IMR-90 (cell line): Measurements from ENCODE around the gene GATA5. TPM values are rescaled to one million over a fixed set of nuclear protein-coding genes. Genes with fewer than 3 reads are reported as not detected.

Experiments used
- ATAC-seq: fragments of 200-7000 bp; cut with Tn5 transposase; 2 replicates; pipeline ENCODE4 v1.9.1; 2020; ENCODE audit warnings: low read depth, mild to moderate bottlenecking, moderate library complexity
- BruUV-seq: library from RNA; stranded (reverse); fragments of 400-500 nt; replicated peaks from 2 replicates; lab custom pipeline; 2021; lab: Mats Ljungman, UMichigan
- CTCF ChIA-PET: fragments of 300-600 bp; formaldehyde crosslinking; extraction: SDS; loops from one replicate; lab custom pipeline; 2021; ENCODE audit warnings: antibody characterized with exemption; lab: Yijun Ruan, JAX
- POLR2A ChIA-PET: fragments of 300-600 bp; sonication (Branson Sonifier 250); formaldehyde crosslinking; loops from one replicate; lab custom pipeline; 2022; ENCODE audit warnings: antibody characterized with exemption; ENCODE audit not compliant: unreplicated experiment; lab: Charles Lee
- DNase-seq: peaks from one replicate; pipeline ENCODE4 v3.0.0; 2013
- H2AFZ ChIP-seq: replicated peaks from 2 replicates; pipeline ENCODE3; 2013; ENCODE audit warnings: low read length, mild to moderate bottlenecking; ENCODE audit not compliant: poor library complexity
- H2AK5ac ChIP-seq: 2 replicates; pipeline ENCODE4 v1.6.1; 2013; ENCODE audit warnings: low read depth, low read length, inconsistent platforms
- H2AK9ac ChIP-seq: replicated peaks from 2 replicates; pipeline ENCODE3; 2013; ENCODE audit warnings: mild to moderate bottlenecking, low read depth, low read length, moderate library complexity; ENCODE audit not compliant: poor library complexity
- H2BK120ac ChIP-seq: 2 replicates; pipeline ENCODE4 v1.6.1; 2013; ENCODE audit warnings: low read depth, low read length, inconsistent platforms
- H2BK15ac ChIP-seq: 3 replicates; pipeline ENCODE4 v1.6.1; 2013; ENCODE audit warnings: low read depth, low read length, inconsistent platforms
- H2BK20ac ChIP-seq: 2 replicates; pipeline ENCODE4 v1.6.1; 2013; ENCODE audit warnings: low read depth, mild to moderate bottlenecking, inconsistent platforms, low read length, moderate library complexity
- H2BK5ac ChIP-seq: 2 replicates; pipeline ENCODE4 v1.6.1; 2013; ENCODE audit warnings: mild to moderate bottlenecking, low read depth, low read length, inconsistent platforms; ENCODE audit not compliant: poor library complexity, severe bottlenecking
- H3K14ac ChIP-seq: replicated peaks from 2 replicates; pipeline ENCODE4 v1.6.1; 2013; ENCODE audit warnings: low read depth, low read length, inconsistent platforms
- H3K18ac ChIP-seq: 2 replicates; pipeline ENCODE4 v1.6.1; 2013; ENCODE audit warnings: low read depth, low read length, control low read depth
- H3K23ac ChIP-seq: 2 replicates; pipeline ENCODE4 v1.6.1; 2013; ENCODE audit warnings: low read depth, low read length, inconsistent platforms
- H3K27ac ChIP-seq: 2 replicates; pipeline ENCODE4 v1.5.1; 2013; ENCODE audit warnings: mild to moderate bottlenecking, control low read depth, low read length; ENCODE audit not compliant: insufficient read depth
- H3K27me3 ChIP-seq: 2 replicates; pipeline ENCODE4 v1.6.1; 2013; ENCODE audit warnings: low read length; ENCODE audit not compliant: control insufficient read depth, insufficient read depth
- H3K36me3 ChIP-seq: 2 replicates; pipeline ENCODE4 v1.6.1; 2013; ENCODE audit warnings: low read length, mixed read lengths; ENCODE audit not compliant: control insufficient read depth, insufficient read depth
- H3K4ac ChIP-seq: 2 replicates; pipeline ENCODE4 v1.6.1; 2013; ENCODE audit warnings: low read depth, low read length, inconsistent platforms
- H3K4me1 ChIP-seq: 2 replicates; pipeline ENCODE4 v1.6.1; 2013; ENCODE audit warnings: low read length, mixed read lengths; ENCODE audit not compliant: control insufficient read depth, insufficient read depth
- H3K4me2 ChIP-seq: 2 replicates; pipeline ENCODE4 v1.6.1; 2013; ENCODE audit warnings: low read depth, mild to moderate bottlenecking, control low read depth, low read length, moderate library complexity
- H3K4me3 ChIP-seq: 2 replicates; pipeline ENCODE4 v1.5.1; 2013; ENCODE audit warnings: low read depth, mild to moderate bottlenecking, control low read depth, low read length, moderate library complexity; ENCODE audit not compliant: insufficient read depth
- H3K56ac ChIP-seq: 2 replicates; pipeline ENCODE4 v1.6.1; 2013; ENCODE audit warnings: low read length, inconsistent platforms; ENCODE audit not compliant: insufficient read depth; ENCODE audit errors: extremely low read depth
- H3K79me1 ChIP-seq, 2 experiments: 2 replicates each; pipeline ENCODE4 v1.6.1; 2013; ENCODE audit warnings: low read length in 2 of 2, inconsistent platforms in 1 of 2, low read depth in 1 of 2
- H3K9ac ChIP-seq: 2 replicates; pipeline ENCODE4 v1.6.1; 2013; ENCODE audit warnings: low read depth, low read length, control low read depth
- H3K9me1 ChIP-seq: 2 replicates; pipeline ENCODE4 v1.6.1; 2013; ENCODE audit warnings: low read length, inconsistent platforms; ENCODE audit not compliant: insufficient read depth
- H3K9me3 ChIP-seq: 2 replicates; pipeline ENCODE4 v1.6.1; 2013; ENCODE audit warnings: low read length; ENCODE audit not compliant: control insufficient read depth, insufficient read depth
- H4K20me1 ChIP-seq: 2 replicates; pipeline ENCODE4 v1.6.1; 2013; ENCODE audit warnings: low read length, inconsistent platforms; ENCODE audit not compliant: insufficient read depth
- H4K5ac ChIP-seq: 2 replicates; pipeline ENCODE4 v1.6.1; 2013; ENCODE audit warnings: mild to moderate bottlenecking, low read depth, low read length, control low read depth
- H4K8ac ChIP-seq, 2 experiments: 2 replicates each; pipeline ENCODE4 v1.6.1; 2013; ENCODE audit warnings: low read depth in 2 of 2, low read length in 2 of 2, control low read depth in 1 of 2, inconsistent platforms in 1 of 2
- H4K91ac ChIP-seq: 2 replicates; pipeline ENCODE4 v1.6.1; 2013; ENCODE audit warnings: low read depth, low read length, inconsistent platforms; ENCODE audit not compliant: insufficient read depth
- CEBPB ChIP-seq: IDR thresholded peaks from 2 replicates; pipeline ENCODE4 v1.6.1; 2012; ENCODE audit warnings: low read depth, low read length, improper control_type of control experiment
- MAZ ChIP-seq: IDR thresholded peaks from 2 replicates; pipeline ENCODE4 v1.6.1; 2012; ENCODE audit warnings: low read depth, mild to moderate bottlenecking, low read length, improper control_type of control experiment, moderate library complexity, borderline replicate concordance
- MXI1 ChIP-seq: IDR thresholded peaks from 2 replicates; pipeline ENCODE4 v1.6.1; 2012; ENCODE audit warnings: low read depth, mild to moderate bottlenecking, low read length, moderate library complexity, borderline replicate concordance
- RAD21 ChIP-seq: IDR thresholded peaks from 2 replicates; pipeline ENCODE4 v1.6.1; 2012; ENCODE audit warnings: low read length, improper control_type of control experiment
- SMC3 ChIP-seq: fragments of 150-350 bp; IDR thresholded peaks from 2 replicates; pipeline ENCODE4 v1.6.1; 2016; ENCODE audit warnings: low read depth, mild to moderate bottlenecking, antibody characterized with exemption, low read length, moderate library complexity
- WGBS, 2 experiments: methylation state at CpG; one replicate each; pipeline versions ENCODE4 v1.1.5 to v1.1.7; 2013; ENCODE audit warnings: missing lambda C conversion rate in 2 of 2; ENCODE audit not compliant: insufficient read length in 1 of 2; ENCODE audit errors: extremely low coverage in 2 of 2; 5-methylcytosine and 5-hydroxymethylcytosine counted together
- dilution Hi-C: fragments of 300-500 bp; cut with HindIII; formaldehyde crosslinking; loops from one replicate; pipeline ENCODE4 v1.14.3; 2018; ENCODE audit warnings: low sequenced_read_pairs; ENCODE audit not compliant: unreplicated experiment
- in situ Hi-C: fragments of 300-500 bp; cut with MboI; formaldehyde crosslinking; loops from 3 replicates; pipeline ENCODE4 v1.14.3; 2019; ENCODE audit warnings: low sequenced_read_pairs, inconsistent platforms, mixed read lengths
- intact Hi-C: fragments of 100-400 bp; cut with micrococcal nuclease; formaldehyde crosslinking; loops from 2 replicates; pipeline ENCODE4 v1.10.0; 2022
- polyA plus RNA-seq, 3 experiments: library from polyadenylated mRNA; depleted of rRNA; stranded (reverse); fragments of >200 nt; gene quantifications; 2 replicates each; pipeline ENCODE4 v1.2.3, GENCODE V29; 2012; ENCODE audit warnings: low replicate concordance in 1 of 3
- total RNA-seq: library from RNA; depleted of rRNA; stranded (reverse); fragments of >200 nt; gene quantifications from 2 replicates; pipeline ENCODE4 v1.2.3, GENCODE V29; 2012
- TF ChIP-seq, protein P1 (sequence below): fragments of 150-350 bp; IDR thresholded peaks from 2 replicates; pipeline ENCODE4 v1.6.1; 2017; ENCODE audit warnings: mild to moderate bottlenecking, antibody characterized with exemption, low read length, low read depth

GATA5 gene
- total and polyA plus RNA-seq, 2 of the 4 experiments (the other 2 are of a cell fraction): not detected

DNA sequence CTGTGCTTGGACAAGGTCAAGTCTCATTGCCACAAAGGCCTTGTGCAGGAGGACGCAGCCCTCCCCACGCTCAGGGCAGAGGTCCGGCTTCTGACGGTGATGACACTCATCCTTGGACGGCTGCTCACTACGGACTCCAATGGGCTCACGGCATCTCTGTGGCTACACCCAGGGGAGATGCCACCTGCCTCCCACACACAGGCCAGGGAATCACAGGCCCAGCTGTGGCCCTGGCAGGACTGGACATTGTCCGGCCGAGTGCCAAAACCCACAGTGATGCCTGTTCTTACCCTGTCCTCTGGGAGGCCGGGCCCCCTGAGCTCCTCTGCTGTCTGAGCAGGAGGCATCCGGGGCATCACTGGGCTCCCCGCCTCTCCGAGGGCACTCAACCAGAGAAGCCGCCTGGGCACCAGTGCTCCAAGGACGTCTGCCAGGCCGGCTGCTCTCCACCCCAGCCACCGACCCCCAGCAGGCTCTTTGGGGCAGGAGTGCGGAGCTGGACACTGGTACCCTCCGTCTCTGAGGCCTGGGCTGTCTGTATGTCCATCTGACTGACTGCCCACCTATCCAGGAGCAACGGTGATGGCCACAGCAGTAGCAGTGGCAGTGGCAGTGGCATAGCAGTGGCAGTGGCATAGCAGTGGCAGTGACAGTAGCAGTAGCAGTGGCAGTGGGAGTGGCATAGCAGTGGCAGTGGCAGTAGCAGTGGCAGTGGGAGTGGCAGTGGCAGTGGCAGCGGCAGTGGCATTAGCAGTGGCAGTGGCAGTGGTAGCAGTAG, 50.3 kb downstream of the GATA5 start:
- Histone ChIP-seq H3K23ac (no peak overlapping the region), H4K91ac (no peak overlapping the region), H2AK5ac (no peak overlapping the region), H4K8ac (no peak overlapping the region), H3K4me2 (no peak overlapping the region), H2AK9ac (no peak overlapping the region), H3K36me3 (no peaks in the 10 kb centered on the region), H2BK5ac (no peak overlapping the region), H3K27ac (no peak overlapping the region), H2BK120ac (no peak overlapping the region), H3K27me3 (peaks cover 29% of the 10 kb centered on the region; the same call in 1 of the 2 replicates), H3K56ac (no peak overlapping the region), H3K79me1 (no peaks in the 10 kb centered on the region), H2AFZ (no peak overlapping the region), H3K9me3 (no peaks in the 10 kb centered on the region), H3K9ac (no peak overlapping the region), H3K9me1 (peaks cover 6% of the 10 kb centered on the region; the same call in 1 of the 2 replicates), H3K18ac (no peak overlapping the region), H2BK15ac (no peak overlapping the region), H3K14ac (no peak overlapping the region), H4K20me1 (no peaks in the 10 kb centered on the region; the same call in 1 of the 2 replicates), H3K4me1 (no peaks in the 10 kb centered on the region), H3K4me3 (no peak overlapping the region), H2BK20ac (no peak overlapping the region), H3K4ac (no peak overlapping the region), H4K5ac (no peak overlapping the region)
- intact Hi-C loops (no loop called here), dilution Hi-C loops (no loop called here), in situ Hi-C loops (no loop called here)
- DNase-seq (no peak), ATAC-seq (no peak)
- WGBS, 2 experiments: 89% methylated on average over 18 of the region's 21 CpGs; no CpG with 5 or more reads in 1 of the 2 experiments
- BruUV-seq: no TSS peak
- no peak for TF ChIP-seq CEBPB
- TF ChIP-seq, protein P1, sequence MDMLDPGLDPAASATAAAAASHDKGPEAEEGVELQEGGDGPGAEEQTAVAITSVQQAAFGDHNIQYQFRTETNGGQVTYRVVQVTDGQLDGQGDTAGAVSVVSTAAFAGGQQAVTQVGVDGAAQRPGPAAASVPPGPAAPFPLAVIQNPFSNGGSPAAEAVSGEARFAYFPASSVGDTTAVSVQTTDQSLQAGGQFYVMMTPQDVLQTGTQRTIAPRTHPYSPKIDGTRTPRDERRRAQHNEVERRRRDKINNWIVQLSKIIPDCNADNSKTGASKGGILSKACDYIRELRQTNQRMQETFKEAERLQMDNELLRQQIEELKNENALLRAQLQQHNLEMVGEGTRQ: no peak
- no peak for TF ChIP-seq MAZ
- TF ChIP-seq SMC3: no peak
- TF ChIP-seq MXI1: no peak
- no peak for TF ChIP-seq RAD21
- ChIA-PET CTCF (no interaction called here), POLR2A (no interaction called here)
